ENCODE measurements around the gene MGLL.

Gene MGLL

DNA sequence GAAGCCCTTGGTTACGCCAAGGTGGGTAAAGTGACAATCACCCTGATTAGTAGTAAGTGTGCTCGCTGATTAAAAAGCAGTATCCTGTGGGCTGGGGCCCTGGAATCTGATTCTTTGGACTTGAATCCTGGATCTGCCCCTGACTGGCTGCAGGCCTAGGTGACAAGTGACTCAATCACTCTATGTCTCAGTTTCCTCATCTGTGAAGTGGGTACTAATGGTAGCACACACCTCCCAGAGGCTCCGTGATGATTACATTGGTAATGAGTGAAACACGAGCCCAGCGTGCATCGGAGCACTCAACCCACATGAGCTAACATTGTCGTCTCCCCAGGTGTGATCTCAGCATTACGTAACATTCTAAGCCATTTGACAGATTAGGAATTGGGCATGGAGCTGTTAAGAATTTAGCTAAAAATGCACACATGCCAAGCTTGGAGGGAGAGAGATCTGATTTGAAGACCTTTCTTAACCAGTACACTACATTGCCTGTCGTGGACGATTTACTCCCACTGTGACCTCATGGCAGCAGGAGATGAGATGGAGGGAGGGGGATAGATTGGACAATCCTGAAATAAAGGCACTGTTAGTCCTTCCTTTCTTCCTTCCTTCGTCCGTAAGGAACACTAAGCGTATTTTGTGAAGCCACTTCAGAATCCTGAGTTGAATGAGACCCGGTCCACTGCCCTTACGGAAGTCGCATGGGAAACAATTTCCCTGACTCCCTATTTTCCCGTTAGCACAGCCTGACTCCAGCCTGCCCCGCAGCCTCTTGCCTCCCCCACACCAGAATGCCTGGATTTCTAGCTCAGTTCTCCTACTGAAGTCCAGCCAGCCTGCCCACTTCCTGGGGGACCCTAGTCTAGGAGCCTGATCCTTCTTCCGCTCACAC, 32.1 kb downstream of the MGLL start:
- no peak for DNase-seq (ENCODE audit: low read depth in 3 of 3)

GRCh38 chr3:127789051-127789450, 33.3 kb downstream of the MGLL start:
- no peak for DNase-seq (ENCODE audit: low read depth in 3 of 3)

- DNase-seq (ENCODE audit: low read depth in 3 of 3): no peak
Measured at GRCh38 chr3:127788451-127788909, 33.8 kb downstream of the MGLL start.

DNA sequence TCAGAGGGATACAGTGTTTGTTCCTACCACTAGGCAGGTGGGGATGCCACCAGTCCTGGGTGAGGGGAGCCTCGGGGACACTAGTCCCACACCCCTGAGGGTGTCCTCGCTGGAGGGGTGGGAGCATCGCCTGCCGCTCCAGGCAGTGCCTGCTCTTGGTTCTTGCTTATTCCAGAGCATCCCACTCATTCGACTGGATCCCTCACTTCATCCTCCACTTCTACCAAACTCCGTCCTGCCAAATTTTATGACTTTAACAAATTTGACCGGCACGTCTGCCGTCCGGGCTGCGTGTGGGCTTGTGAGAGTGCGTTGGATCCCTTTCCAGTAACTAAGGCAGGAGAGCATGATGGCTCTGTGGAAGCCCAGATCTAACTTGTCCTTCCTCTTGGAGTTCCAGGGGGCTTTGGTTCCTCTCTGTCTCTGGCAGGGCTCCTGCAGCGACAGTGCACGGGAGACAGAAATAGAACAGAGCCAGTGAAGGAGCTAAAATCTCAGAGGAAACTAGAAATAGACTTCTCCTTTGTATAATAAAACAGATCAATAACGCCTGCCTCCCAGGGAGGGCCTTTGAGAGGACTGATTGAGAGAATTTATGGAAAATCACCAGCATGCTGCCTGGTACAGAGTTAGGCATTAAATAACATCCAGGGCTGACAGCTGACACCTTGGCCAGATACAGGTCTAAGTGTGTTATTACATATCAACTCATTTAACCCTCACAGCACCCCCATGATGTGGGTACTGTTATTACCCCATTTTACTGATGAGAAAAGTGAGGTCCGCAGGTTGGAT, 34.5 kb downstream of the MGLL start:
- DNase-seq (ENCODE audit: low read depth in 3 of 3): no peak

- no peak for DNase-seq (ENCODE audit: low read depth in 3 of 3)
Measured at GRCh38 chr3:127787071-127787490, 35.2 kb downstream of the MGLL start.

DNA sequence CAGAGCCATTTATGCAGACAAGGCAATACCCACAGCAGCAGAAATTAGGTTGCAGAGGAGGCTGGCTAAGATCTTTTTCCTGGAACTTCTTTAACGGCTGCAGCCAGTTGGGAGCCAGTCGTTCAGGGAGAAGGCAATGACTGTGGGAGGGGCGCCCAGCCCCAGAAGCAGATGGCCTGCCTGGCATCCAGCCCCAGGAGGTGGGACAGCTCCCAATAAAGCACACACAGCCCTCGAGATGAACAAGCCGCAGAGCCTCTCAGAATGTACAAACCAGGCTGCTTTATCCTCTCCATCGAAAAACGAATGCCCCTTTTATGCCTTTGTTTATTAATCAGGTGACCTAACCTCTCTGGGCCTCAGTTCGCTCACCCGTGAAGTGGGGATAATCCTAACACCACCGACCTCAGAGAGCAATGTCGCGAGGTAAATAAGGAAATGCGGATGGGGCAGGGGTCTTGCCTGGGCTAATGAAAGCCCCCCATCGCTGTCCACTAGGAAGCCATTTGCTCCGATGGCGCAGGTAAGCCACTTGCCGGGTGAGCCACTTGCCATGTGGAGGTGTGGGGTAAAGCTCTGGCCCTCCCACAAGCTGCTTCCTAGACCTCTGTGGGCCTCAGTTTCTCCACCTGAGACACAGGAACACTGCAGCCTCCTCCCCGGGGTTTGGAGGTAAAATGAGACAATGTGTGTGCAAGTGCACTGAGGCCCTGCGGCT, 35.8 kb downstream of the MGLL start:
- no peak for DNase-seq (ENCODE audit: low read depth in 3 of 3)

DNA sequence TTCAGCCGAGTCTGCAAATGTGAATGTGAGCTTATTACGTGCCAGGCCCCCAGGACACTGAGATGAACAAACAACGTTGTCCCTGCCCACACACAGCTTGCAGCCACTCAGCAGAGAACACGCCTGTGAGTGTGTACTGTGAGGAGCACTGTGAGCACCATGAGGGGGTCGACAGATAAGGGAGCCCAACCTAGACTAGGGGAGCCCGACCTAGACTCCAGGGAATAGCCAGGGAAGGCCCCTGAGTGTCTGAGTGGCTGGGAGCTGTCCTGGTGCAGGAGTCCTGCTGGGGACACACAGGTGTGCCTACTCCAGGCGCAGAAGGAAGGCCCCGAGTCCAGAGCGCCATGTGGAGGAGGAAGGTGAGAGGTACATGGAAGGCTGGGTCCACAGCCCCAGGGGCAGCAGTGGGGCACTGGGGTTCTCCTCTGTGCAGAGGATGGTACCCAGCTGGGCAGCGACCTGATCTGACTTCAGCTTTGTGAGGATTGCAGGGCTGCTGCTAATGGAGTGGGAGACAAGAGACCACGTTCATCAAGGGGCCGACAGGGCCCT, 36.5 kb downstream of the MGLL start:
- DNase-seq (ENCODE audit: low read depth in 3 of 3): no peak

- no peak for DNase-seq (ENCODE audit: low read depth in 3 of 3)
Measured at GRCh38 chr3:127784865-127785710, 37.2 kb downstream of the MGLL start.

DNA sequence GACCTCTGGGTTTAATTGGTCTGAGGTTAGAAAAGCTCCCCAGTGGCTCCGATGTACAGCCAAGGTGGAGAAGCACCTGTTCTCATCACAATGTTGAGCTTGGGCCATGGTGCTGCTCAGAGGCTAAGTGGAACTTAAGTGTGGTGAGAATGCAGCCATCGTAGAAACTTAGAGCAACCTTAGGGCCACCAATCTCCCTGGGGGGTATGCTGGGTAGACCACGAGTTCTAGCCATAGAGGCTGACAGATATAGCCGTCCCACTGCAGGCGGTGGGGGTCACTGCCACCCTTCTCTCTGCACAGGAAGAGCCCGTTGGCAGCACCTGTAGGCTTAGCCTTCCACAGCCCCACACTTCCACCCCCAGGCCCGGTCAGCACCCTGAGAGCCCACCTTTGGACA, 38.0 kb downstream of the MGLL start:
- DNase-seq (ENCODE audit: low read depth in 3 of 3): no peak

DNA sequence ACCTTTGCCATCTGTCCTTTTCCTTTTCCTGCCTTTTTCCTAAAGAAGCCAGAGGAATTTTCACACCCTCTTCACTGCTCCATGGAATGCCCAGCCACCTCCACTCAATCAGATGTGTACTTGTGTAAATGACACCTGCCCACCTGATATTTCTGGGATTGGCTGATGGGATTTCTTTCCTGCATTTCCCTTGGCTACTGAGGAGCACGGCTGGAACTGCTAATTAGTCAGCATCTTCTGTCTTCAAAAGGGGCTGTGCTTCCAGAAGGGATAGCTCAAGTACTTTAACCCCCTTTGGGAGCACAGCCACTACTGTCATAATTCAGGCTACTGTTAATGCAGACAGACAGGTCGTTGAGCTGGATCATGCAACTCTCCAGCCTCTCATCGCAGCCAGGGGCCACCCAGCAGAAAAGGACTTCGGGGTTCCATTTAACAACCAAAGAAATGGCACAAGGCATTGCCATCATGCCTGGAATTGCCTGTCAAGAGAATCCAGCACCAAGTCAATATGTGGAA, 38.6 kb downstream of the MGLL start:
- DNase-seq (ENCODE audit: low read depth in 3 of 3): no peak

GRCh38 chr3:127783166-127783565, 39.1 kb downstream of the MGLL start:
- DNase-seq (ENCODE audit: low read depth in 3 of 3): no peak

GRCh38 chr3:127781411-127782001, 40.8 kb downstream of the MGLL start:
- no peak for DNase-seq (ENCODE audit: low read depth in 3 of 3)

DNA sequence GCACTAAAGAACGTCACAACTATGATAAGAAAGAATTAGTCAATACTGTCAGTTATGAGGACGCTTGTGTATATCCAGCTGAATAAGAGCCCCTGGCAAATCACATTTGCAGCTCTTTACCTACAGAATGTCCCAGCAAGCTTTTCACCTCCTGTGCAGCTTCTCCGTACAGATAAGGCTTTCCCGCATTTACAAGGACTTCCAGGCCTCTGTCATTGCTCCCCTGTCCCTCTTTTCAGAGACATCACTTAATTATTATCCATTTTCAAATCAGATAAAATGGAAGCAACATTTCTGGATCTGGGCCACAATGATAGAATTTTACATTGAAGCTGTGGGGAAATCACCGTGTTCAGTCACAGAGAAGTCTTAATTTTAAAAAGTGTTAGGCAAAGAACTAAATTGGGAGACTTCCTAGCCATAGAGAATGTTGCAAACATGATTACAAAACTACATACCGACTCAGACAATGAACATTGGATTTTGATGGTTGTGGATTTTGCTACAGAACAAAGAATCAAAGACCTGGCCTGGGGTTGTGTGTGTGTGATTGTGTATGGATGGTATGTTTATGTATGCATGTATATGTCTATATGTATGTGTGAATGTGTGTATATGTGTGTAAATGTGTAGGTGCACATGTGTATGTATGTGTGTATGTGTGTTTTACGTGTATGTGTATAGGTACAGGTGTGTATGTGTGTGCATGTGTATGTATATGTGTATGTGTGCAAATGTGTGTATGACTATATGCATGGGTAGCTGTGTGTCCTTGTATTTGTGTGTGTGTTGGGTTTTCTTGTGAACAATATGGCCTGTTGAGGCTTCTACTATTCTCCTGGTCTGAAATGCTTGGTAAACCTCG, 41.5 kb downstream of the MGLL start:
- no peak for DNase-seq (ENCODE audit: low read depth in 3 of 3)

DNA sequence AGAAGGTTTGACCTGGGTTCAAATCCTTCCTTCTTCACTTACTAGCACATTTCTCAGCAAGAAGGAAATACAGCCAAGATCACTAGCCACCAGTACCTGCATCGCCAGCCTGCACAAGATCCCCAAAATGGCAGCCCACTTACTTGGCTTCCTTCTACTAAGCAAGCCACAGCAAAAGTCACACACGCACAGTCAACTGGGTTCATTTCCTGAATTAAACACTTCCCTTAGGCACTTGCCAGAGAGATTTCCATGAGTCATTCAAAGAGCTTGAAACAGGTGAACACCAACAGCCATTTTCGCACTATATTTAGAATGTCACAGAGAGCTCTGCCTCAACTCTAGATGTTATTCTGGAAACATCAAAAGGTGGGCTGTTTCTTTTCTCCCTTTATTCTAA, 42.6 kb downstream of the MGLL start:
- no peak for DNase-seq (ENCODE audit: low read depth in 3 of 3)

DNA sequence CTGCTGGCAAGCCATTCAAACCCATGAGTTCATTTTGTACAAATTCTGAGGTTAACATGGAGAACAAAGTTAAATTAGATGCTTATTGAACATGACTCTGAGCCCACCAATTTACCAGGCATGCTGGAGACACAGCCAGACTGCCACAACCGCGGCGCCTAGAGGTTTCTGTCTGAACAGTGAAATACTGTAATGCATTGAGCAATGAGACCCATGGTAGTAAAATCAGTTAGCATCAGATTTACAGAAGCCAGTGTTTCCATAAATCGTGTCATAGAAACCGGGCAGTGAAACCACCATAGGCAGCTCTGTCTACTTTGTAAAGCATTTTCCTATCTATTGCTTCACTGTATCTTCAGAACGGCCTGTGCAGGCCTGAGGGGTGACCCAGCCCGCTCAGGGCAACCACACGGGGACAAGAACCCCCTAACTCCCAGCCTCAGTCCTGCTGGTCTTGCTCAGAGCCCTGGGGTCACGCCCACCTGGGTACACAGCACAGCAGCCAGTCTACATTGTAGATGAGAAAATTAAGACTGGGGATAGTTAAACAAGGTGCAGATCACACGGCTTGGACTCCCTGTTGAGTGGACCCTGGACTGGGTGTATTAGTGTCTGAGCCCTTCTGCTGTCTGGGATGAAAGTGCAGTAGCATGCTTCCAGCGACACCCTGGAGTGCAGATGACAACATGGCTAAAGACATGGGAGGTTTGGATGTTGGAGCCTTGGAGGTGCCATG, 44.2 kb downstream of the MGLL start:
- no peak for DNase-seq (ENCODE audit: low read depth in 3 of 3)

GRCh38 chr3:127777332-127777731, 45.0 kb downstream of the MGLL start:
- no peak for DNase-seq (ENCODE audit: low read depth in 3 of 3)

GRCh38 chr3:127776347-127776746, 46.0 kb downstream of the MGLL start:
- no peak for DNase-seq (ENCODE audit: low read depth in 3 of 3)

GRCh38 chr3:127775398-127776109, 46.8 kb downstream of the MGLL start:
- DNase-seq (ENCODE audit: low read depth in 3 of 3): no peak
